ENCODE measurements around the gene TMEM26.

Gene TMEM26

DNA sequence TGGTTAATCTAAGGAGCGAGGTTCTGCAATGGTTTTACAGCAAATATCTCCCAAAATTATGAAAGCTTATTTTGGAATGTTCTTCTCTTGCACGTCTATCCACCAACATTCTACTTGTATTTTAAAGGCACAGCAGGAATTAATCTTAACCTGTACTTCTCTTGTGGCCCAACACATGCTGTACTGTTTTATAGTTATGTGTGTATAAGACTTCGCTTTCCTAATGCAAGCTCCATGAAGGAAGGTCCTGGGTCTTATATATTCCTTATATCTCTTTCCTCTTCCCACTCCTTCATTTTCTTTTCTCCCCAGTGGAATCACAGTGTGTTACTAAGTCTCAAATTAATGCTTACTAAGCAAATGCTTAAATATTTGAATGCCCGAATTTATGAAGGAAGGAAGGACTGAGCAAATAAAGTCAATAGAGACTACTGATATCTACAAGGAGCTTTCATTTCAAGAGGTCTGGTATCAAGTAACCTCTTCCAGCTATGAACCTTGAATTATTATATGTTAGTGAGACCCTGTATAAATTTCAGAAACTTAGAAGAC is 14.0 kb downstream of the TMEM26 start:
- H3K4me3 Mint-ChIP-seq: no peak overlapping the region

DNA sequence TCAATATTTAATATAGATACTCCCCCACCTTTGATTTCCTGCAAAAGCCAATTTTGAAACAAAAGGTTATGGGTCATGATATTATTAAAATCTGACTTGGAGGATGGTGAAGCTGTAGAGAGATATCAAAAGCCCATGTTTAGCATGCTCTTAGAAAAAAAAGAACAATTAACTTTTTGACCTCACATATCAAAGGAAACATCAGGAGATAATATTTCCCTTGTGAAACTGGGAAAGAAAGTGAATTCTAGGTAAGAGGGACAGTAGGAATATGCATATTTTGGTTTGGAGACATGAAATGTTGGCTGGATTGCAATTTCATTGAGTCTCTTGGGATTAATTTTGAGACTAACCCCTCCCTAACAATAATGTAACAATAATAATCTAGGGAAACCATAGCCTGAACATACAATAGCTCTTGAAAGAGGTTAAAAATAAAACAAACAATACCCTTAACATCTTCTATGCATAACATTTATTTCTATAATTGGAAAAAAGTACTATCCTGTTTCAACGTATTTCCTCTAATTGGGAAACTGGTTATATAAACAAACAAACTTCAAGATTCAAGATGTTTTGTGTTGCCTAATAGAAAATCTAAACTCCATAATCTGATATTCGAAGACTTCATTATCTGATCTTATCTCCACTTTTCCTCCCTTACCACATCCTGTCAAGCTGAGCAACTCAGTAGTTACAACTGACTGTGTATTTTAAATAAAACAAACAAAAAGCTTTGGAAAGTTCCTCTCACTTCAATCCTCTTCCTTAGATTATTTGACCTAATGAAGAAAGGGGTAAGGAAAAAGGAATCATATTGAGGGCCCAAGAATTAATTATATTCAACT is 14.8 kb downstream of the TMEM26 start:
- Mint-ChIP-seq H3K27me3 (ENCODE audit: low read depth) (peaks cover 4% of the 10 kb centered on the region), H3K4me1 (ENCODE audit: low read depth) (peaks cover 1% of the 10 kb centered on the region), H3K4me3 (no peak overlapping the region), H3K27ac (no peak overlapping the region), H3K9me3 (no peaks in the 10 kb centered on the region), H3K36me3 (ENCODE audit: low read depth) (no peaks in the 10 kb centered on the region)

More for the DNA sequence above, 14.0 kb downstream of the TMEM26 start:
- no peaks in the 10 kb centered on the region for H3K9me3 Mint-ChIP-seq
- peaks cover 4% of the 10 kb centered on the region for H3K27me3 Mint-ChIP-seq (ENCODE audit: low read depth)
- no peak overlapping the region for H3K27ac Mint-ChIP-seq
- no peaks in the 10 kb centered on the region for H3K36me3 Mint-ChIP-seq (ENCODE audit: low read depth)
- H3K4me1 Mint-ChIP-seq (ENCODE audit: low read depth): peaks cover 1% of the 10 kb centered on the region

- H3K4me3 Mint-ChIP-seq: no peak overlapping the region
- no peaks in the 10 kb centered on the region for H3K4me1 Mint-ChIP-seq (ENCODE audit: low read depth)
- H3K9me3 Mint-ChIP-seq: peaks cover 3% of the 10 kb centered on the region
- no peaks in the 10 kb centered on the region for H3K36me3 Mint-ChIP-seq (ENCODE audit: low read depth)
- H3K27me3 Mint-ChIP-seq (ENCODE audit: low read depth): no peaks in the 10 kb centered on the region
- H3K27ac Mint-ChIP-seq: no peak overlapping the region
Observed at GRCh38 chr10:61423178-61423577, 30.0 kb downstream of the TMEM26 start.

DNA sequence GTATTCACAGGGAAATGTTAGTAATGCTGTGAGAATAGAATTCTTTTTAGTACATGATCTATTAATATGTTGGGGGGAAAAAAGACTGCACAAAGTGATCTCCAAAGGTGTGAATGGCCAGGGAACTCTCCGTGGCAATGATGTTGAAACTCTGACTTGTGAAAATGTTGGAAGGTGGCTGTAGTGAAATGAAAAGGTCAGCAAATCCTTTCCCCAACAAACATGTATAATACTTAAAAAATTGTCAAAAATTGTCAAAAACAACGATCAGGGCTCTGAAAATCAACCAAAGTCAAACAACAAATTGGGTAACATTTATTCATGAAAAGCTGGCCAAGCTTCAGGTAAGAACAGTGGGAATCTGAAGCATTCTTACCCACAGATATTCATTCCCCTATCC is 35.5 kb downstream of the TMEM26 start:
- Mint-ChIP-seq H3K27ac (no peak overlapping the region), H3K4me3 (no peak overlapping the region)

GRCh38 chr10:61415824-61416223 is 37.4 kb downstream of the TMEM26 start:
- Mint-ChIP-seq H3K27ac (no peak overlapping the region), H3K27me3 (ENCODE audit: low read depth) (peaks cover 6% of the 10 kb centered on the region), H3K9me3 (peaks cover 3% of the 10 kb centered on the region), H3K4me3 (no peak overlapping the region), H3K36me3 (ENCODE audit: low read depth) (no peaks in the 10 kb centered on the region), H3K4me1 (ENCODE audit: low read depth) (no peaks in the 10 kb centered on the region)

More for the DNA sequence above, 35.5 kb downstream of the TMEM26 start:
- Mint-ChIP-seq H3K9me3 (peaks cover 3% of the 10 kb centered on the region), H3K4me1 (ENCODE audit: low read depth) (no peaks in the 10 kb centered on the region), H3K27me3 (ENCODE audit: low read depth) (peaks cover 6% of the 10 kb centered on the region), H3K36me3 (ENCODE audit: low read depth) (no peaks in the 10 kb centered on the region)

GRCh38 chr10:61411706-61412105 is 41.5 kb downstream of the TMEM26 start:
- no peaks in the 10 kb centered on the region for H3K36me3 Mint-ChIP-seq (ENCODE audit: low read depth)
- peaks cover 6% of the 10 kb centered on the region for H3K27me3 Mint-ChIP-seq (ENCODE audit: low read depth)
- no peak overlapping the region for H3K27ac Mint-ChIP-seq
- no peaks in the 10 kb centered on the region for H3K9me3 Mint-ChIP-seq
- H3K4me3 Mint-ChIP-seq: no peak overlapping the region
- H3K4me1 Mint-ChIP-seq (ENCODE audit: low read depth): no peaks in the 10 kb centered on the region

DNA sequence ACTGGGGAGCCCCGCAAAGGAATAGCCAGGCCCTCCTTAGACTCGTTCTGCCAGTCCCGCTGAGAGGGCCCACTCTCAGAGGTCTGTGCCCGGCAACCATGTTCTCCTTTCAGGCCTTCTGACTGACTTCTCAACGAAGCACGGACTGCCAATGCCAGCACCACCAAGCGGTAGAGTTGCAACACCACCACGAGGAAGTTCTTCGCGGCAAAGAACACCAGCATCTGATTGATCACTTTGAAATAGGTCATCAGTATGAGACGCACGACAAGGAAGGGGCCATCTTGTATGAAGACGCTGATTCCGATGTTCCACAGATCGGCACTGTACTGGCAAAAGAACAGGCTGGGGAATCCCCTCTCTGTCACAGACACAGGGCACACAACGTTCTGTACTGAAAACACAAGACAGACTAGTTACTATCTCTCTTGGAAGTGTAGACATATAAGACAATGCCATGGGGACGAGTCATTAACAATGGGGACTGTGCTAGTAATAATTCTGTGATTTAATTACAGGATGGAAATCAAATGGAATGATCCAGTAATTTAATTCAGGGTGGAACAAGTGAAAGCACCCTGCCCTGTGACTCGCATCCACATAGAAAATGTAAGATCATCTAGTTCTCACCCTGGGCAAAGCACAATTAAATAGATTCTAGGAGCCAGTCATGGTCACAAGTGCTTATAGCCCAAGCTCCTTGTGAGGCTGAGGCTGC is 42.7 kb downstream of the TMEM26 start:
- no peak overlapping the region for H3K27ac Mint-ChIP-seq
- H3K4me3 Mint-ChIP-seq: no peak overlapping the region
- H3K9me3 Mint-ChIP-seq: no peaks in the 10 kb centered on the region
- H3K36me3 Mint-ChIP-seq (ENCODE audit: low read depth): no peaks in the 10 kb centered on the region
- H3K27me3 Mint-ChIP-seq (ENCODE audit: low read depth): peaks cover 6% of the 10 kb centered on the region
- H3K4me1 Mint-ChIP-seq (ENCODE audit: low read depth): no peaks in the 10 kb centered on the region

GRCh38 chr10:61409157-61409556 is 44.0 kb downstream of the TMEM26 start:
- no peak overlapping the region for H3K4me3 Mint-ChIP-seq
- no peaks in the 10 kb centered on the region for H3K4me1 Mint-ChIP-seq (ENCODE audit: low read depth)
- H3K27me3 Mint-ChIP-seq (ENCODE audit: low read depth): peaks cover 6% of the 10 kb centered on the region
- no peak overlapping the region for H3K27ac Mint-ChIP-seq
- H3K36me3 Mint-ChIP-seq (ENCODE audit: low read depth): no peaks in the 10 kb centered on the region
- H3K9me3 Mint-ChIP-seq: no peaks in the 10 kb centered on the region

GRCh38 chr10:61408105-61408504 is 45.1 kb downstream of the TMEM26 start:
- no peaks in the 10 kb centered on the region for H3K27me3 Mint-ChIP-seq (ENCODE audit: low read depth)
- H3K36me3 Mint-ChIP-seq (ENCODE audit: low read depth): no peaks in the 10 kb centered on the region
- no peaks in the 10 kb centered on the region for H3K9me3 Mint-ChIP-seq
- no peaks in the 10 kb centered on the region for H3K4me1 Mint-ChIP-seq (ENCODE audit: low read depth)
- H3K27ac Mint-ChIP-seq: no peak overlapping the region
- no peak overlapping the region for H3K4me3 Mint-ChIP-seq

DNA sequence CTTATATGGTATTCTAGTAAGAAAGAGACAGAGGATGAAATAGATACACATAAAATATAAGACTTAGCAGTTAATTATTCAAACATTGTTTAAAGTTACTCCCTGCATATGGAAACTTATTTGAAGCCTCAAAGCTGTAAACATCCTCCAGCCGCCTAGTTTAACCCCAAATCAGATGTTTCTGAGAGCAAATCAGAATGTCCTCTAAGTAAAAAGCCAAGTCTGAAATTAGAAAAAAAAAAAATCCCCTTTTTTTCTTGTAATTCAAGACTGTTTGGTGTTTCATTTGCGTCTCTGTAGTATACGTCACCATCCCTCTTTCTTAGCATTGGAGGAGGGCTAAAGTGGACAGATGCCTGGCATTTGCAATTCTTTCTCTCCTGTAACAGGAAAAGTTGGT is 46.4 kb downstream of the TMEM26 start:
- Mint-ChIP-seq H3K9me3 (no peaks in the 10 kb centered on the region), H3K27ac (no peak overlapping the region), H3K27me3 (ENCODE audit: low read depth) (no peaks in the 10 kb centered on the region), H3K4me3 (no peak overlapping the region), H3K4me1 (ENCODE audit: low read depth) (no peaks in the 10 kb centered on the region), H3K36me3 (ENCODE audit: low read depth) (no peaks in the 10 kb centered on the region)

- H3K27ac Mint-ChIP-seq: no peak overlapping the region
- no peaks in the 10 kb centered on the region for H3K36me3 Mint-ChIP-seq (ENCODE audit: low read depth)
- no peaks in the 10 kb centered on the region for H3K9me3 Mint-ChIP-seq
- no peaks in the 10 kb centered on the region for H3K4me1 Mint-ChIP-seq (ENCODE audit: low read depth)
- no peak overlapping the region for H3K4me3 Mint-ChIP-seq
- no peaks in the 10 kb centered on the region for H3K27me3 Mint-ChIP-seq (ENCODE audit: low read depth)
Observed at GRCh38 chr10:61406242-61406641, 46.9 kb downstream of the TMEM26 start.

DNA sequence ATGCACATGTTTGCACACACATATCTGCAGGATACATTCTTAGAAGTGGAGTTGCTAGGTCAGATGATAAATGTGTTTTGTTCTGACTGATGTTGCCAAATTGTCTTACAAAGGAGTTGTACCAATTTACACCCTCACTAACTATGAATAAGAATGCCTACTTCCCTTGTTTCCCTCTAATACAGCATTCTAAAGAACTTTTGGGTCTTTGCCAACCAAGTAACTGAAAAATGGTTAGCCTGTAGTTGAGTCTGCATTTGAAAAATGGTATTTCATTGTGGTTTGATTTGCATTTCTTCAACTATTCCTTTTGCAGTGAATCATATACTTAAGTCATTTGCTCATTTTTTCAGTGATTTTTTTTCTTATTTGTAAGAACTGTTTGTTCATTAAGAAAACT is 48.4 kb downstream of the TMEM26 start:
- no peak overlapping the region for H3K27ac Mint-ChIP-seq
- no peaks in the 10 kb centered on the region for H3K36me3 Mint-ChIP-seq (ENCODE audit: low read depth)
- no peak overlapping the region for H3K4me3 Mint-ChIP-seq
- no peaks in the 10 kb centered on the region for H3K9me3 Mint-ChIP-seq
- H3K27me3 Mint-ChIP-seq (ENCODE audit: low read depth): no peaks in the 10 kb centered on the region
- H3K4me1 Mint-ChIP-seq (ENCODE audit: low read depth): no peaks in the 10 kb centered on the region

DNA sequence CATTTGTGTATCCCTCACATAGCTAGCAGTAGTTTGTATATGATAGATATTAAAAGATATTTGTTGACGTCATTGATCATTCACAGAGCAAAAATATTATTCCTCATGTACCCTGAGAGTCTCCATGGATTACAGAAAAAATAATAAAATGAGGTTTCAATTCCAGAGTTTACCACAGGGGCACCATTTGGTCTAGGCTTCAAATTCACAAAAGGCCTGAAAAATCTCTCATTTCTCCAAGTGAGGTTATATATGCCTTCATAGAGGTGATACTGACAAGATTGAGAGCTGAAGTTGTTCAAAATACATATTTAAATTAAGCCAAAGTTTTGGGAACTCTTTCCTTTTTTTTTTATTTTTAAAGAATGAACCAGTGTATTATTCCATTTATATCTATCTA is 52.7 kb downstream of the TMEM26 start:
- Mint-ChIP-seq H3K4me3 (no peak overlapping the region), H3K9me3 (no peaks in the 10 kb centered on the region), H3K27me3 (ENCODE audit: low read depth) (no peaks in the 10 kb centered on the region), H3K4me1 (ENCODE audit: low read depth) (peaks cover 7% of the 10 kb centered on the region), H3K27ac (no peak overlapping the region), H3K36me3 (ENCODE audit: low read depth) (no peaks in the 10 kb centered on the region)

DNA sequence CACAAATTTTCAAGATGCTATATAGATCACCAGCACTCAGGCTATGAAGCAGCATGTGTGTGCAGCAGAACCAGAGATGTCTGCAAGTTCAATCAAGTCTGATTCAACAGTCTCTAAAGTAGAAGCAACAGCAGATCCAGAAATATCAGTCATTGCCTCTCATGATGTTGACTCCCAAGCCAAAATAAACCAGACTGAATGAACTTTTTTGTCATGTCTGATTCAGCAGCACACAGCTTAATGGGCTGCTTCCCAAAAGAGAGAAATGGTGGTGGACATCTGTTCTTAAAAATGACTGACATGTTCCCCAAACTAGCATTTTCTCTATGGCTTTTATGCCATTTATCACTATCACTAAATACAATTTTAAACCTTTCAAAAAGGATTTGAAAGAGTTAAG is 53.8 kb downstream of the TMEM26 start:
- H3K4me3 Mint-ChIP-seq: no peak overlapping the region
- H3K4me1 Mint-ChIP-seq (ENCODE audit: low read depth): peaks cover 7% of the 10 kb centered on the region
- no peaks in the 10 kb centered on the region for H3K36me3 Mint-ChIP-seq (ENCODE audit: low read depth)
- H3K9me3 Mint-ChIP-seq: no peaks in the 10 kb centered on the region
- no peak overlapping the region for H3K27ac Mint-ChIP-seq
- no peaks in the 10 kb centered on the region for H3K27me3 Mint-ChIP-seq (ENCODE audit: low read depth)
